K562 treated with DMSO at 1 percent for 12 hours (cell line): ENCODE data around the gene SULT1B1. TPM values are rescaled to one million over a fixed set of nuclear protein-coding genes. Genes with fewer than 3 reads are reported as not detected.

Experiments used
- total RNA-seq: library from RNA; unstranded; fragments of 300-600 nt; gene quantifications from 2 replicates; pipeline ENCODE4 v1.2.3, GENCODE V29; 2022; ENCODE audit not compliant: insufficient read depth

The SULT1B1 gene
- total RNA-seq, result not detected in 2 replicates

DNA sequence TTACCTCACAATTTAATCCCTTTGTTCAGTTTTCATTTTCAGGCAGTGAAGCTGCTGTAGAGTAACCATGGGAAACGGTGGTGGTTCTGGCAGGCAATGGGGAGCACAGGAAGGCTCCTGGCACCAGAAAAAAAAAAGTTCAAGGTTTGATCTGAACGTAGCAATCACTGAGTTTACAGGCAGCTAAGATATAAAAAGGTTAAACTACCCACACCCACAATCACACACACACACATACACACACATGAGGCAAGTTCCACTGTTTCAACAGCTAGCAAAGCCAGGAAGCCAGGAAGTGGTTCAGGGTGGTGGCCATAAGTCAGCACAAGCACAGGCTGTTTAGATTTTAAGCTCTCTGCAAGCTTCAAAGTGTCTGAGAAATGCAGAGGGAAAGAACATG, at the start of gene SULT1B1:
Gene SULT1B1 (minus strand): TSS at position 166 of the 400 bp plus-strand sequence. CDS start 5,403 bp downstream, outside the sequence.

Other genes starting within 250 kb of the SULT1B1 start
- gene UGT2A2, start 121.0 kb downstream of the SULT1B1 start, total RNA-seq, result not detected in 2 replicates
- not detected in 2 replicates for gene UGT2A1, start 107.4 kb downstream of the SULT1B1 start, total RNA-seq
- gene SULT1E1, start 99.5 kb upstream of the SULT1B1 start, total RNA-seq, result not detected in 2 replicates
- not detected in 2 replicates for gene CSN1S1, start 170.4 kb upstream of the SULT1B1 start, total RNA-seq
- not detected in 2 replicates for gene CSN2, start 205.1 kb upstream of the SULT1B1 start, total RNA-seq
- gene STATH, start 235.3 kb upstream of the SULT1B1 start, total RNA-seq, result not detected in 2 replicates